Measurements from ENCODE around the gene AGAP5.

- TF ChIP-seq POLR2A (IDR thresholded peaks at IDR 0.05; ENCODE audit: low read depth, low read length): no peak
- TF ChIP-seq TAF1 (IDR thresholded peaks at IDR 0.05; ENCODE audit: borderline replicate concordance, low read depth, low read length): no peak
- TF ChIP-seq POLR2AphosphoS5 (IDR thresholded peaks at IDR 0.05; ENCODE audit: low read depth, low read length): no peak
Measured at GRCh38 chr10:73734796-73735305, 36.9 kb upstream of the AGAP5 start.

All from GM12892 (cell line).